Measurements from ENCODE around the gene PCDHB14. TPM values are rescaled to one million over a fixed set of nuclear protein-coding genes. Genes with fewer than 3 reads are reported as not detected.
"Not testable (repeated sequence)": the region's sequence is repeated elsewhere in the genome, so short reads cannot be mapped to it uniquely, and the experiment has no call there.

PCDHB14 gene
- total and polyA plus RNA-seq, 2 of the 4 experiments (the other 2 are of a cell fraction) = 0.18 to 0.36 TPM

DNA sequence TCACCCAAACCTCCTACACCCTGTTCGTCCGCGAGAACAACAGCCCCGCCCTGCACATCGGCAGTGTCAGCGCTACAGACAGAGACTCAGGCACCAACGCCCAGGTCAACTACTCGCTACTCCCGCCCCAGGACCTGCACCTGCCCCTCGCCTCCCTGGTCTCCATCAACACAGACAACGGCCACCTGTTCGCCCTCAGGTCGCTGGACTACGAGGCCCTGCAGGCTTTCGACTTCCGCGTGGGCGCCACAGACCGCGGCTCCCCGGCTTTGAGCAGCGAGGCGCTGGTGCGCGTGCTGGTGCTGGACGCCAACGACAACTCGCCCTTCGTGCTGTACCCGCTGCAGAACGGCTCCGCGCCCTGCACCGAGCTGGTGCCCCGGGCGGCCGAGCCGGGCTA is 22.0 kb upstream of the PCDHB14 start:
- H4K8ac ChIP-seq (ENCODE audit: low read depth in 2 of 2, low read length in 2 of 2); H3K4me3 ChIP-seq (ENCODE audit: insufficient read depth, low read depth, low read length); H2BK20ac ChIP-seq (ENCODE audit: low read depth, low read length); H3K14ac ChIP-seq (replicated peaks; ENCODE audit: low read depth, low read length); CTCF ChIA-PET; H3K27me3 ChIP-seq (ENCODE audit: control insufficient read depth, insufficient read depth, low read length); H3K4ac ChIP-seq (ENCODE audit: low read depth, low read length); H3K27ac ChIP-seq (ENCODE audit: insufficient read depth, low read length); dilution Hi-C loops (cut with HindIII; ENCODE audit: low sequenced_read_pairs, unreplicated experiment); in situ Hi-C loops (cut with MboI; ENCODE audit: low sequenced_read_pairs); BruUV-seq (replicated peaks); H3K4me1 ChIP-seq (ENCODE audit: control insufficient read depth, insufficient read depth, low read length); H4K5ac ChIP-seq (ENCODE audit: low read depth, low read length); intact Hi-C loops (cut with micrococcal nuclease); H4K20me1 ChIP-seq (ENCODE audit: insufficient read depth, low read length); H3K79me1 ChIP-seq (ENCODE audit: low read depth in 1 of 2, low read length in 2 of 2); H3K18ac ChIP-seq (ENCODE audit: low read depth, low read length); H3K23ac ChIP-seq (ENCODE audit: low read depth, low read length); H2AK9ac ChIP-seq (replicated peaks; ENCODE audit: low read depth, low read length, poor library complexity); H2BK15ac ChIP-seq (ENCODE audit: low read depth, low read length); ATAC-seq (ENCODE audit: low read depth); DNase-seq; H3K9ac ChIP-seq (ENCODE audit: low read depth, low read length); H3K4me2 ChIP-seq (ENCODE audit: low read depth, low read length); H2AK5ac ChIP-seq (ENCODE audit: low read depth, low read length); POLR2A ChIA-PET (ENCODE audit: unreplicated experiment); H2AFZ ChIP-seq (replicated peaks; ENCODE audit: low read length, poor library complexity); H2BK120ac ChIP-seq (ENCODE audit: low read depth, low read length); H3K9me1 ChIP-seq (ENCODE audit: insufficient read depth, low read length); H4K91ac ChIP-seq (ENCODE audit: insufficient read depth, low read depth, low read length); H2BK5ac ChIP-seq (ENCODE audit: low read depth, low read length, poor library complexity, severe bottlenecking); H3K36me3 ChIP-seq (ENCODE audit: control insufficient read depth, insufficient read depth, low read length); H3K56ac ChIP-seq (ENCODE audit: extremely low read depth, insufficient read depth, low read length): not testable (repeated sequence)
- 12% methylated on average over 8 of the region's 38 CpGs; no CpG with 5 or more reads in 1 of the 2 experiments for WGBS, 2 experiments (ENCODE audit: extremely low coverage in 2 of 2, insufficient read length in 1 of 2)
- H3K9me3 ChIP-seq (ENCODE audit: control insufficient read depth, insufficient read depth, low read length) = peaks cover 13% of the 10 kb centered on the region

DNA sequence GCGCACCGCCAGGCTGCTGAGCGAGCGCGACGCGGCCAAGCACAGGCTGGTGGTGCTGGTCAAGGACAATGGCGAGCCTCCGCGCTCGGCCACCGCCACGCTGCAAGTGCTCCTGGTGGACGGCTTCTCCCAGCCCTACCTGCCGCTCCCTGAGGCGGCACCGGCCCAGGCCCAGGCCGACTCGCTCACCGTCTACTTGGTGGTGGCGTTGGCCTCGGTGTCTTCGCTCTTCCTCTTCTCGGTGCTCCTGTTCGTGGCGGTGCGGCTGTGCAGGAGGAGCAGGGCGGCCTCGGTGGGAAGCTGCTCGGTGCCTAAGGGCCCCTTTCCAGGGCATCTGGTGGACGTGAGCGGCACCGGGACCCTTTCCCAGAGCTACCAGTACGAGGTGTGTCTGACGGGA is 21.5 kb upstream of the PCDHB14 start:
- H3K27me3 ChIP-seq (ENCODE audit: control insufficient read depth, insufficient read depth, low read length); H2AK9ac ChIP-seq (replicated peaks; ENCODE audit: low read depth, low read length, poor library complexity); H2AFZ ChIP-seq (replicated peaks; ENCODE audit: low read length, poor library complexity); H3K27ac ChIP-seq (ENCODE audit: insufficient read depth, low read length); H2BK15ac ChIP-seq (ENCODE audit: low read depth, low read length); intact Hi-C loops (cut with micrococcal nuclease); ATAC-seq (ENCODE audit: low read depth); H2BK5ac ChIP-seq (ENCODE audit: low read depth, low read length, poor library complexity, severe bottlenecking); H4K20me1 ChIP-seq (ENCODE audit: insufficient read depth, low read length); H4K5ac ChIP-seq (ENCODE audit: low read depth, low read length); H4K91ac ChIP-seq (ENCODE audit: insufficient read depth, low read depth, low read length); H3K4me2 ChIP-seq (ENCODE audit: low read depth, low read length); H2BK120ac ChIP-seq (ENCODE audit: low read depth, low read length); H2AK5ac ChIP-seq (ENCODE audit: low read depth, low read length); H3K4me3 ChIP-seq (ENCODE audit: insufficient read depth, low read depth, low read length); in situ Hi-C loops (cut with MboI; ENCODE audit: low sequenced_read_pairs); H3K14ac ChIP-seq (replicated peaks; ENCODE audit: low read depth, low read length); H3K36me3 ChIP-seq (ENCODE audit: control insufficient read depth, insufficient read depth, low read length); H4K8ac ChIP-seq (ENCODE audit: low read depth in 2 of 2, low read length in 2 of 2); H2BK20ac ChIP-seq (ENCODE audit: low read depth, low read length); H3K4me1 ChIP-seq (ENCODE audit: control insufficient read depth, insufficient read depth, low read length); H3K4ac ChIP-seq (ENCODE audit: low read depth, low read length); H3K56ac ChIP-seq (ENCODE audit: extremely low read depth, insufficient read depth, low read length); H3K23ac ChIP-seq (ENCODE audit: low read depth, low read length); H3K9me1 ChIP-seq (ENCODE audit: insufficient read depth, low read length); H3K79me1 ChIP-seq (ENCODE audit: low read depth in 1 of 2, low read length in 2 of 2); H3K9ac ChIP-seq (ENCODE audit: low read depth, low read length); H3K18ac ChIP-seq (ENCODE audit: low read depth, low read length); POLR2A ChIA-PET (ENCODE audit: unreplicated experiment); dilution Hi-C loops (cut with HindIII; ENCODE audit: low sequenced_read_pairs, unreplicated experiment); CTCF ChIA-PET; DNase-seq; BruUV-seq (replicated peaks): not testable (repeated sequence)
- 28% methylated on average over 8 of the region's 35 CpGs; no CpG with 5 or more reads in 1 of the 2 experiments for WGBS, 2 experiments (ENCODE audit: extremely low coverage in 2 of 2, insufficient read length in 1 of 2)
- H3K9me3 ChIP-seq (ENCODE audit: control insufficient read depth, insufficient read depth, low read length) = peaks cover 13% of the 10 kb centered on the region

All from IMR-90 (cell line).